Measurements from ENCODE around the gene C7orf25.
A peak's percentile ranks its signal among the peaks of the same experiment; 100 is the strongest.

The C7orf25 gene

DNA sequence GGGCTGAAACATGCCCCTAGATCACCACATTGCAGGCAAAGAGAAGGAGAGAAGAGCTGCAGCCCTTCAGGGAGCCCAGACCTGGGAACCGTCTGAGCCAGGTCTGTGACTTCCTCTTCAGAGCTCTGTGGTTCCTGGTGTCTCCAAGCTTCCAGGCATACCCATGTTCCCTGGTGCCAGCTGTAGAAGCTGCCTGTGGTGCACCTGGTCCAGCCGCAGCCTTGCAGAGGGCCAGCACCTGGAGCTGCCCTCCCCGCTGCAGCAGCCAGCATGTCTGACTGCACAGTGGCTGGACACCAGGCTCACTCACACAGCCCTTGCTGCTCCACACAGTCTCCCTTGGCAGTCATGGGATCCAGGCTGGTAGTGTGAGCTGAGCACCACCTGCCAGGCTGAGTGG lies 33.6 kb downstream of the C7orf25 start:
- DNase-seq (ENCODE audit: low read depth in 4 of 4, low spot score in 1 of 4) = no peak

DNA sequence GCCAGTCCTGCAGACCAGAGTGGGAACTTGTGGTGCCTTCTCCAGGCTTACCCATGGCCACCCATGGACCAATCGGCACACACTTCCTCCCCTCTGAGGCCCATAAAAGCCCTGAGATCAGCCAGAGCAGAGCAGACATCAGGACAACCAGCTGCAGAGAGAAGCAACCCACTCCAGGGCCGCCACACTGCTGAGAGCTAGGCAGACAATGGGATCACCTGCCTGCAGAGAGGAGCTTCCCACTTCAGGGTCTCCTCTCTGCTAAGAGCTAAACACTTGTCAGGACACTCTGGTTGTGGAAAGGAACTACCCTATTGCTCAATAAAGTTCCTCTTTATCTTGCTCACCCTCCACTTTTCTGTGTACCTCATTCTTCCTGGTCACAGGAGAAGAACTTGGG lies 34.0 kb downstream of the C7orf25 start:
- DNase-seq (ENCODE audit: low read depth in 4 of 4, low spot score in 1 of 4) = no peak

DNA sequence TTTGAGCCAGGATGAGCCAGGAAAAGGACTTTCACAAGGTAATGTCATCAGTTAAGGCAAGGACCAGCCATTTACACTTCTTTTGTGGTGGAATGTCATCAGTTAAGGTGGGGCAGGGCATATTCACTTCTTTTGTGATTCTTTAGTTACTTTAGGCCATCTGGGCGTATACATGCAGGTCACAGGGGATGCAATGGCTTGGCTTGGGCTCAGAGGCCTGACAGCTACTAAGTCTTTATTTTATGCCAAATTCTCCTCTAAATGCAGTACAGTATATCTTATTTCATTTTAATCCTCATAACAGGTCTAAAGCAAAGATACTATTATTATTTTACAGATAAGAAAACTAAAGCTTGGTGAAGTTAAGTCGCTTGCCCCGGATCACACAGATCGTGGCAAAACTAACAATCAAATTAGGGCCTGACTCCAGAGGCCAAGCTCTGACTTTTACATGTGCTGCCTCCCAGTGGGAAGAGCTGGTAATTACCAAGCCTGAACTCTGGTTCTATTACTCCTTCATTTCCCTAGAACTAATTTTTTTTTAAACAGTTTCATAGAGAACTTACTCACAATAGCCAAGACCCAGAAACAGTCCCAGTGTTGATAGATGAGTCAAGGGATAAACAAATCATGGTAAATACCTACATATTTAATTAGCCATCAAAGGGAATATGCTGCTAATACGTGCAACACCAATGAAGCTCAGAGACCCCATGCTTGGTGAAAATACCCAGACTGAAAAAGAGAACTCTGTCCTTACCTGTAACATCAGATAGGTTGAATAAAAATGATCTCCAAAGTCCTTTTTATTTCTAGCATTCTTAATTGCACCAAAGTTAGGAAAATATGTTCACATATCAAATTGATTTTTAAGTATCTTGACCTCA lies 35.4 kb downstream of the C7orf25 start:
- peak in 3 of 4 experiments; percentile 41 to 46 (median 44) for DNase-seq (ENCODE audit: low read depth in 4 of 4, low spot score in 1 of 4)

DNA sequence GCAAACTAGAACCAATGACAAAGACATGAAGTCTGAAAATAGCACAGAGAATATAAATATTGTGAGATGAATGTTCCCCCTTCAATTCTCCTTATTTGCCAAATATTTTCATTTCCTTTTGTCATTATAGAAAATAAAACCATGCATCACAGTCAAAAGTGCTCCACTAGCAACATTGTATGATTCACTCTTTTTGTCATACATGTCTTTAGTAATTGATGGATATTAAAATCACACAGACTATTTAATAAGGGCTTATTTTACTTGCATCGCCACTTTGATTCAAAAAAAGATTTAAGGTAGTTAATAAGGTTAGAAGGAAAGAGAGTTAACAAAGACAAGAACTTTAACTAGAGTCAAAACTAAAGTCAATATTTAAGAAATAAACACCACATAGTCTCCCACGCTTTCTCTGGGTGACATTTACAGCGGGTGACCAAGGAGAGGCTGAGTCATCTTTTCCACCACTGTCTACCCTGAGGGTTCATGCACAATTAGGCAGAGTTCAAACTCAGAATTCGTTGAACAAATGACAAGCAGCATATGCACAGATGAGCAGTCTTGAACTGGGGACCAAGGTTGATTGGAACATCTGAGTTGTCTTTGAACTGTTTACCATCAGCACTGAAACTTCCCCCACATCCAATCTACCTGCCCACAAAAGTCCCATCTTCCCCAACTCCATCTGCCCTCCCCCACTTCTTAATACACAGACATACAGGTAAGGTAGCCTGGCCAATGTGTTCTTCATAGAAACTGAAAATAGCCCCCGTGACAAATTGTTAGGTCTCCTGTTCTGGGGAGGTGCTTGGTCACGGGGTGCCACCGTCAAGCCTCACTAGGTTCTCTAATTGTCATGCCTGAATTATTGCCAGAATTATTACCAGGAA lies 42.5 kb downstream of the C7orf25 start:
- DNase-seq (ENCODE audit: low read depth in 4 of 4, low spot score in 1 of 4) = peak in 1 of 4 experiments; percentile 24

DNA sequence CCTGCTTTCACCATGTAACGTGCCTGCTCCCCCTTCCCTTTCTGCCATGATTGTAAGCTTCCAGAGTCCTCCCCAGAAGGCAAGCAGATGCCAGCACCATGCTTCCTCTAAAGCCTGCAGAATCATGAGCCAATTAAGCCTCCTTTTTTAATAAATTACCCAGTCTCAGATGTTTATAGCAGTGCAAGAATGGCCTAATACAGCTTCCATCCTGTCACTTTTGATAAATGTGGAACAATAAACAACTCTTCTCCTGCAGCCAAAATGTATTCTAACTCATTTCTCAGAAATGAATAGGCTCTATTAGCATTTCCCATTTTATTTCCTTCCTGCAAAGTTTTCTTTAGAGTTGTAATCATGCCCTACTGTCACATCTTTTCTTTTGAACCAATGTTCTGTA lies 43.4 kb downstream of the C7orf25 start:
- DNase-seq (ENCODE audit: low read depth in 4 of 4, low spot score in 1 of 4) = no peak

All from stimulated activated CD4-positive, alpha-beta T cell treated with anti-CD3 and anti-CD28 coated beads, Interleukin-1b, Interleukin-23, amount 100 ng/mL, for 24 hours (primary cell).